NCI-H1417 (cell line): ENCODE results near the gene OR10G3.

Experiments used
- DNase-seq, 3 experiments: peaks; one replicate each; lab custom pipeline; 2025; lab: John Stamatoyannopoulos, UW

The OR10G3 gene

GRCh38 chr14:21535545-21536417, 44.1 kb downstream of the OR10G3 start:
- no peak for DNase-seq

DNA sequence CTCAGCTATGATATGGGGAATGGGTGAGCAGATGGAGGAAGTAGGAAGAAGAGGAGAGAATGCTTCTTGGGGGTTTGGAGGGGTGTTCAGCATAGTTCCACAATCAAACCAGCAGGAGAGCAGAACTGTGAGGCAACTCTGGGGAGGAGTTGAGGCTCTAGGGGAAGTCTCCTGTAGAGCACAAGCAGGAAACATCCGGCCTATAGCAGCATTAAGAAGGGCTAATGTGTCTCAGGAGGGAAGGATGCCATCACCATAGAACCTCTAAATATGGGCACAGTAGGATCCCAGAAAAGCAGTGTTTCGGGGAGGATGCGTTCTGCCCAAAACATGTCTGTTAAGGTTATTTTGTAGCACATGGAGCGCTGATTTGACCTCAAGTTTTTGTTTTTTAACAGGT, 45.3 kb downstream of the OR10G3 start:
- DNase-seq, result no peak

GRCh38 chr14:21533294-21533693, 46.6 kb downstream of the OR10G3 start:
- no peak for DNase-seq

DNA sequence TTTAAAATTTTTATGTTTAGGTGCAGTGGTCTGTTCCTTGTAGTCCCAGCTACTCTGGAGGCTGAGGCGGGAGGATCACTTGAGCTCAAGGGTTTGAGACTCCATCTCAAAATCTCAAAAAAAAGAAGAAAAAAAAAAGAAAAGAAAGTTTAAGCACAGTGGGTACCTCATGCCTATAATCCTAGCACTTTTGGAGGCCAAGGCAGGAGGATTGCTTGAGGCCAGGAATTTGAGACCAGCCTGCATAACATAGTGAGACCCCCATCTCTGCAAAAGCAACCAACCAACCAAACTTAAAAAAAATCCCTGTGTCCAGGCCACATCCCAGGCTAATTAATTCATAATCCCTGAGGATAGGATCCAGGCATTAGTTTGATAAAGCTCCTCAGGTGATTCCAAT, 50.4 kb downstream of the OR10G3 start:
- no peak for DNase-seq

DNA sequence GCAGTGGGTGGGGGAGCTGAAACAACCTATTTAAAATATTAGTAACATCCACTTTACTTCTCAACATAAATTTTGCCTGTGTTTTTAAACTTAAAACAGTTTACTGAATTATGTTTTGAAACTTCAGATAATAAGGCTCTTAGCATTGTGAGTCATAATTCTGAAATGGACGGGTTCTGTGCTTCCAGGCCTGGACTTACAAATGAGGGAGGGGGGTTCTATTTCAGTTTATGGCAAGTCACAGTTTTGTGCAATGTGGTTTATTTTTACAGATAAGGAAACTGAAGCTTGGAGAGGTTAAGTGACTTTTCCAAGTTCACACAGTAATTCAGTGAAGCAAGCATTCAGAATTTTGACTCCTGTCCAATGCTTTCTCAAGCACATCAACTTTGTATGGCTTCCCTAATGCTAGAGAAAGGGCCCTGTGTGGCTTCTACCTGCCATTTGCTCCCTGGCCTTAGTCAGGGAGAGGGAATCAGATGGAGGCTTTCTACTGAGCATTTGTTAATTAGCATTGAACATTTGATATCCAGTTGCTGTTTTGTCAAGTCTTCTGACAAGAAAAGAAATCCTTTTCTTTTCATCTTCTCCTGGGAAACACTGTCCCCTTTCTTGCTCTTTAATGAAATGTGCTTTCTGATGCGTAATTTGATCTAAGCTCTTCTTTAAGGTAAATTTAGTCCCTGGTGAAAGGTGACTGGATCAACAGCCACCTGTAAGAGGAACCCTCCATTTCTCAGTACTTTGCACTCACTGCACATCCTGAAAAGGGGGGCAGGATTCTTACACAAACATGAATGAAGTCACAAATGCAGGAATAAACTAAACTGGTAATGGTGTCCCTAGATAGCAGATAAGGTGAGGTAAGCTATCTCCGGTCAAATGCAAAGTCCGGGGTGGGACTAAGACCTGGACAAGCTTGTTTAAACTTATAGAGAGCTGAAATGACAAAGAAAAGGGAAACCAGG, 51.2 kb downstream of the OR10G3 start:
- peak in 2 of 3 experiments; percentile 44 to 53 for DNase-seq

DNA sequence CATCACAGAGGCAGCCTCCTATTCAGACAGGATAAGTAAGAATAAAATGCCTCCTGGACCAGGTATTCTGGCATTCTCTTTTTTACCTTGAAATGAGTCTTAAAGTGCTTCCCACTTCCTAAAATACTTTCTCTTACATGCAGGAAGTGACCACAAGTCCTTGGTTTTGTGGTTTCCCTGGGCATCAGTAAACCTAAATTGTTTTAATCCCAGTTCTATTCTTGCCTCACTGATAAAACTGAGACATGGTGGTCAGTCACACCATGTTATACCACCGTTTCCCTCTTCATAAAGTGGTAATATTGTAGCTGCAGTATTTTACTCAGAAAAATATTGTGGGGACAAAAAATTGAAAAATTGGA, 52.6 kb downstream of the OR10G3 start:
- no peak for DNase-seq

- peak; percentile 55 to 93 (median 88) for DNase-seq
Observed at GRCh38 chr14:21526672-21527317, 53.1 kb downstream of the OR10G3 start.

DNA sequence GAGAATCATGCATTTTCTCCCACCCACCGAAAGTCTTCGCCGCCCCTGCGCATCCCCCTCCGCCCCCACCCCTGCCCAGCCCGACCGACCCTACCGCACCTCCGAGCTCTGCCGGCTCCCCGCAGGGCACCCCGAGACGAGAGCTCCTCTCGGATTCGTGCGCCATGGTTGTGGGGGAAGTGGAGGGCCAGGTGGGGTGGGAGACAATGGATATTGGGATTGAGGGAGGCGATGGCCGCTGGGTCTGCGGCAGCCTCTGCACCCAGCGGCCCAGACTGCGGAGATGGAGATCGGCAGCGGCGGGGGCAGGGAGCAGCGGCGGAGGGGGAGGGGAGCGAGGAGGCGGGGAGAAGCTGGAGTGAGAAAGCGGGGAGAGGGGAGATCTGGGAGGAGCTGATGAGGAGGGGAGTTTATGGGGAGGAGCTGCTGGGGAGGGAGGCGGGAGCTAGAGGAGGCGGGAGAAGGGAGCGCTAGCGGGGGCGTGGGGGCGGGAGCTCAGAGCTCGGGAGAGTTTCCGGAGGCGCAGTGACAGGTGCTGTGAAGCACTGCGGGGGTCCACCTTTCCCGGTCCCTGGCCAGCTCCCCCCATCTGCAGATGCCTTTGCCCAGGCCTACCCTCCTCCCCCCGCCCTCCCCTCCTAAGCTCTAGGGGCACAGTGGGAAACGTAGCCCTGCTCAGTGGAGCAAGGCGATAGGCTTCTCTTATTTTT, 53.8 kb downstream of the OR10G3 start, which contains the start of gene SALL2:
Gene SALL2 (minus strand): TSS at position 385 of the 710 bp plus-strand sequence. CDS start 219 bp downstream, at position 166.
- peak; percentile 93 to 98 (median 97) for DNase-seq

DNA sequence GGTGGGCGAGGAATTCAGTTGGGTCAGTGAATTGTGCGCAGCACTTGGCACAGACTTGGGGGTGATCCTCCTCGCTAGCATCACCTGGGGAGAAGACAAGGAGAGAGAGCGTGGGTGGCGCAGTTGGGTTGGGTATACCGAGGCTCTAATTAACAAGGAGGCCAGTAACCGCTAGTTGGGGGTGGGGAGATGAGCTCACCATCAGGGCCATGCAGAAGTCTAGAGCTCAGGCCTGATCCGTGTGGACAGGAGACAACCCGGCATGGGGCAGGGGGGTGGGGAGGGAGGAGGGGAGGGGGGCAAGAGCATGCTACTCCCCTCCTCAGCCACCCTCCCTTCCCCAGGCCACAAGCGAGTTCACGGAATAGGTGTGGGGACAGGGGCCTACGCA, 54.3 kb downstream of the OR10G3 start:
- peak in 2 of 3 experiments; percentile 69 to 75 for DNase-seq

DNA sequence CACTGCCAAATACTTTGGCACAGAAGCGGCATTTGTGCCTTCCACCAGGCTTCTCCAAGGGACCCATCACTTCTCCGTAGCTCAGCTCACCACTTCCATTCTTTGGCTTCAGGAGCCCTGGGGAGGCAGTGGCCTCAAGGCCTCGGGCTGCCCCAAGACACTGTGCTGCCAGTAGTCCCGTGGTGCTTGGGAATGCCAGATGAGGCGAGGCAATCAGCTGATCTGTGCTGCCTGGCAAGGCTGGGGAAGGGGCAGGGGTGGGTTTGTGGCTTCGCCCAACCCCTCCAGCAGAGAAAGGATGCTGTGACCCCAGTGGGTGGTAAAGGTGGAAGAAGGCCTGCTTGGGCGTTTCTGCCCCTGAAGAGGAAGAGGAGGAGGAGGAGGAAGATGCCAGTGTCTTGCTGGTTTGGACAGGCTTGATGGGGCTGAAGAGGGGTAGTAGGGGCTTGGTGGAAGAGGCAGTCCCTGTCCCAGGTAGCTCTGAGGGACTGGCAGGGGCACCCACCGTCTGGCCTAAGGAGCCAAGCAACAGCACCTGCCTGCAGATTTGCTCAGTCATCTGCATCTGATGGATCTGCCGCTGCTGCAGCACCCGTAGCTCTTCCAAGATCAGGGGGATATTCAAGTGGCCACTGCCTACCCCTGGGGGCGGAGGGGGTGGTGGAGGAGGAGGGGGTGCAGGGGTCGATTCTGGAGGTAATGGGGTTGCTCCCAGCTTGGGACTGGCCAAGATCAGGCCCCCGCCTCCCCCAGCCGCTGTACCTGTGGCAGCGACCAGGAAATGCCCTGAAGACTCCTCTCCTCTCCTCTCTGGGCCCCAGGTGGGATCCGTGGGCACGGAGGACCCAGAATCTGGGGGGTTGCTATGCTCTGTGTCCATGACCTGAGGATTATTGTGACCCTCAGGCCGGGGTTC, 55.0 kb downstream of the OR10G3 start:
- no peak for DNase-seq

- DNase-seq, result no peak
Observed at GRCh38 chr14:21523203-21523602, 56.7 kb downstream of the OR10G3 start.

GRCh38 chr14:21521501-21521900, 58.4 kb downstream of the OR10G3 start:
- no peak for DNase-seq

DNA sequence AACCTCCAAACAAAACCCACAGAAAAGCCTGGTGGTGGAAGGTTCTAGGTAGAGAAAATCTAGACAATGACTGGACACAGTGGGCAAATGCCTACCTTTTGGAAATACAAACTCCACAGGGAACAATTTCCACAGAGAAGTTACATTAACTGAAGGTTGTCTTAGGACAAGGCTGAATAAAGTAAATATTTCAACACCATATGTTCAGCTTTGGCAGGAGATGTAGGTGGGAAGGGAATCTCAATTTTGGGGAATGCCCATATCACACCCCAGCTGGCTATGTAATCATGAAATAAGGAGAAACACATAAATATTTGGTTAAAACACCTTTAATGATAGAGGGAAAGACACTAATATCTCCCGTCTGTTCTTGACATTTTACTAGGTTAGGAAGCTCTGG, 59.1 kb downstream of the OR10G3 start:
- DNase-seq, result no peak

DNA sequence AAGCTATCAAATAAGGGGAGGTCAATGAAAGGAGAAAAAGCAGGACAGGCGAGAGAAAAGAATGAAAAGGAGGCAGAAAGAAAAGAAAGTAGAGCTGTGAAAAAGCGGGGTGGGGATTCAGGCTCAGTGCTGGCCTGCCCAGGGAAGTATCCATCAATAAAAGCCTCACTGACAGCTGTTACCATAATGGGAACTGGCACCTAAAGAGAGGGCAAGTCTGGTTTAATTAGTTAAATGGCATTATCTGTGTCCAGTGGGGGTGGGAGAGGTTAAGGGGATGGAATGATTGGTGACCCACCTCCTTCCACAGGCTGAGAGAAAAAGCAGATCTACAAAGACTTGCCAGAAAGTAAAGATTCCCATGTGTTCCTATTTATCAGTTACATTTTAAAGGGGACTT, 61.2 kb downstream of the OR10G3 start:
- DNase-seq, result no peak
